ENCODE results near the gene EP400. TPM values are rescaled to one million over a fixed set of nuclear protein-coding genes. Genes with fewer than 3 reads are reported as not detected.
A peak's percentile ranks its signal among the peaks of the same experiment; 100 is the strongest.

Gene EP400
- total and polyA plus RNA-seq, 4 donors, result 11.4 to 47.8 (median 25.7) TPM

GRCh38 chr12:131911851-131912477 is 37.8 kb upstream of the EP400 start:
- Histone ChIP-seq H3K9ac (ENCODE audit: insufficient read depth in 1 of 2, low read length in 2 of 2) (no peak overlapping the region), H3K27me3 (ENCODE audit: control insufficient read depth in 3 of 3, insufficient read depth in 3 of 3, low read length in 2 of 3) (no peaks in the 10 kb centered on the region), H3K9me3 (ENCODE audit: control insufficient read depth in 4 of 4, insufficient read depth in 3 of 4, low read length in 3 of 4) (no peaks in the 10 kb centered on the region), H3K36me3 (ENCODE audit: control insufficient read depth in 4 of 4, insufficient read depth in 4 of 4, low read length in 4 of 4) (peaks cover 6 to 79% (median 24%) of the 10 kb centered on the region in 4 donors), H3K4me1 (ENCODE audit: control insufficient read depth in 5 of 5, insufficient read depth in 5 of 5, low read length in 5 of 5) (peaks cover 0 to 3% (median 0%) of the 10 kb centered on the region in 5 donors), H3K27ac (ENCODE audit: low read depth in 1 of 2, low read length in 1 of 2) (peak overlapping the region in 1 of 2 donors; percentile 34), H3K4me3 (no peak overlapping the region)
- 89% methylated on average over 22 of the region's 22 CpGs for WGBS, 2 donors
- ATAC-seq (ENCODE audit: insufficient read depth, low FRiP score), result no peak
- DNase-seq, result no peak
- no peak for TF ChIP-seq CTCF (IDR thresholded peaks at IDR 0.05; ENCODE audit: control extremely low read depth, extremely low read depth)

GRCh38 chr12:131912518-131913274 is 37.0 kb upstream of the EP400 start:
- Histone ChIP-seq H3K9me3 (ENCODE audit: control insufficient read depth in 4 of 4, insufficient read depth in 3 of 4, low read length in 3 of 4) (no peaks in the 10 kb centered on the region), H3K4me1 (ENCODE audit: control insufficient read depth in 5 of 5, insufficient read depth in 5 of 5, low read length in 5 of 5) (peaks cover 0 to 3% (median 0%) of the 10 kb centered on the region in 5 donors), H3K4me3 (no peak overlapping the region), H3K27ac (ENCODE audit: low read depth in 1 of 2, low read length in 1 of 2) (peak overlapping the region in 1 of 2 donors; percentile 39), H3K27me3 (ENCODE audit: control insufficient read depth in 3 of 3, insufficient read depth in 3 of 3, low read length in 2 of 3) (no peaks in the 10 kb centered on the region), H3K36me3 (ENCODE audit: control insufficient read depth in 4 of 4, insufficient read depth in 4 of 4, low read length in 4 of 4) (peaks cover 6 to 80% (median 22%) of the 10 kb centered on the region in 4 donors), H3K9ac (ENCODE audit: insufficient read depth in 1 of 2, low read length in 2 of 2) (no peak overlapping the region)
- DNase-seq, result peak in 2 of 3 donors; percentile 25 to 30
- ATAC-seq (ENCODE audit: insufficient read depth, low FRiP score), result peak; percentile 51
- no peak for TF ChIP-seq CTCF (IDR thresholded peaks at IDR 0.05; ENCODE audit: control extremely low read depth, extremely low read depth)
- 70% methylated on average over 18 to 20 of the region's 20 CpGs for WGBS, 2 donors

GRCh38 chr12:131913666-131914065 is 36.1 kb upstream of the EP400 start:
- Histone ChIP-seq H3K9ac (ENCODE audit: insufficient read depth in 1 of 2, low read length in 2 of 2) (no peak overlapping the region), H3K4me1 (ENCODE audit: control insufficient read depth in 5 of 5, insufficient read depth in 5 of 5, low read length in 5 of 5) (peaks cover 0 to 3% (median 0%) of the 10 kb centered on the region in 5 donors), H3K36me3 (ENCODE audit: control insufficient read depth in 4 of 4, insufficient read depth in 4 of 4, low read length in 4 of 4) (peaks cover 6 to 80% (median 22%) of the 10 kb centered on the region in 4 donors), H3K9me3 (ENCODE audit: control insufficient read depth in 4 of 4, insufficient read depth in 3 of 4, low read length in 3 of 4) (no peaks in the 10 kb centered on the region), H3K27me3 (ENCODE audit: control insufficient read depth in 3 of 3, insufficient read depth in 3 of 3, low read length in 2 of 3) (no peaks in the 10 kb centered on the region), H3K27ac (ENCODE audit: low read depth in 1 of 2, low read length in 1 of 2) (no peak overlapping the region), H3K4me3 (no peak overlapping the region)
- DNase-seq (no peak), ATAC-seq (ENCODE audit: insufficient read depth, low FRiP score) (no peak)
- WGBS, 2 donors, result 94 to 95% methylated on average over 8 of the region's 8 CpGs
- no peak for TF ChIP-seq CTCF (IDR thresholded peaks at IDR 0.05; ENCODE audit: control extremely low read depth, extremely low read depth)
